Measurements from ENCODE around the gene LRP1B.

The LRP1B gene

DNA sequence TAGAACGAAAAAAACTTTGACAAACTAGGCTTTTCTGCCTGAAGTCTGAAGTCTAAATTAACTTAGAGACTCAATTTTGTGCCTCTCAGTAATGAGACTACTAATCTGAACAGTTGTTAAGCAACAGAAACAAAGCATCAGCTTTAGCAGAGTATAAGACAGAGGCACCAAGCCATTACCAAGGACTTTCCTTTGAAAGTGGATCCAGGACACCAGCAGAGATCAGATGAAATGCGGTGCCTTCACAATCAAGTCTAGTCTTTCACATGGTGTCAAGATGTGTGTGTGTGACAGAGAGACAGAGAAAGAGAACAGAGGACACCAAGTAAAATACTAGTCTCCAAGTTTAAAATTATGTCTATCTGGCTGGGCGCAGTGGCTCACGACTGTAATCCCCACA is 1502.9 kb downstream of the LRP1B start:
- no peak for TF ChIP-seq POLR2AphosphoS5 (IDR thresholded peaks at IDR 0.05; ENCODE audit: low read depth, low read length)
- no peak for TF ChIP-seq SIN3A (IDR thresholded peaks at IDR 0.05; ENCODE audit: borderline replicate concordance, insufficient read depth, low read length)

DNA sequence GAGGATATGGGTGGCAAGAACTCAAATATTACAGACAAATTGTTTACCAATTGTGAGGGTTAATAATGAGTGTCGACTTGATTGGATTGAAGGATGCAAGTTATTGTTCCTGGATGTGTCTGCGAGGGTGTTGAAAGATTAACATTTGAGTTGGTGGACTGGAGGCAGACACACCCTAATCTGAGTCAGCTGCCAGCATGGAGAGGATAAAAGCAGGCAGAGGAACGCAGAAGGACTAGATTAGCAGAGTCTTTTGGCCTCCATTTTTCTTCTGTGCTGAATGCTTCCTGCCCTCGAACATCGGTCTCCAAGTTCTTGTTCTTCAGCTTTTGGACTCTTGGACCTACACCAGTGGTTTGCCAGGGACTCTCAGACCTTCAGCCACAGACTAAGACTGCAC is 1503.7 kb downstream of the LRP1B start:
- TF ChIP-seq TAF1 (IDR thresholded peaks at IDR 0.05; ENCODE audit: borderline replicate concordance, insufficient read depth, low read length), result no peak
- TF ChIP-seq, protein P1, sequence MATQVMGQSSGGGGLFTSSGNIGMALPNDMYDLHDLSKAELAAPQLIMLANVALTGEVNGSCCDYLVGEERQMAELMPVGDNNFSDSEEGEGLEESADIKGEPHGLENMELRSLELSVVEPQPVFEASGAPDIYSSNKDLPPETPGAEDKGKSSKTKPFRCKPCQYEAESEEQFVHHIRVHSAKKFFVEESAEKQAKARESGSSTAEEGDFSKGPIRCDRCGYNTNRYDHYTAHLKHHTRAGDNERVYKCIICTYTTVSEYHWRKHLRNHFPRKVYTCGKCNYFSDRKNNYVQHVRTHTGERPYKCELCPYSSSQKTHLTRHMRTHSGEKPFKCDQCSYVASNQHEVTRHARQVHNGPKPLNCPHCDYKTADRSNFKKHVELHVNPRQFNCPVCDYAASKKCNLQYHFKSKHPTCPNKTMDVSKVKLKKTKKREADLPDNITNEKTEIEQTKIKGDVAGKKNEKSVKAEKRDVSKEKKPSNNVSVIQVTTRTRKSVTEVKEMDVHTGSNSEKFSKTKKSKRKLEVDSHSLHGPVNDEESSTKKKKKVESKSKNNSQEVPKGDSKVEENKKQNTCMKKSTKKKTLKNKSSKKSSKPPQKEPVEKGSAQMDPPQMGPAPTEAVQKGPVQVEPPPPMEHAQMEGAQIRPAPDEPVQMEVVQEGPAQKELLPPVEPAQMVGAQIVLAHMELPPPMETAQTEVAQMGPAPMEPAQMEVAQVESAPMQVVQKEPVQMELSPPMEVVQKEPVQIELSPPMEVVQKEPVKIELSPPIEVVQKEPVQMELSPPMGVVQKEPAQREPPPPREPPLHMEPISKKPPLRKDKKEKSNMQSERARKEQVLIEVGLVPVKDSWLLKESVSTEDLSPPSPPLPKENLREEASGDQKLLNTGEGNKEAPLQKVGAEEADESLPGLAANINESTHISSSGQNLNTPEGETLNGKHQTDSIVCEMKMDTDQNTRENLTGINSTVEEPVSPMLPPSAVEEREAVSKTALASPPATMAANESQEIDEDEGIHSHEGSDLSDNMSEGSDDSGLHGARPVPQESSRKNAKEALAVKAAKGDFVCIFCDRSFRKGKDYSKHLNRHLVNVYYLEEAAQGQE (IDR thresholded peaks at IDR 0.05; ENCODE audit: insufficient read depth in 1 of 2, low read depth in 2 of 2, low read length in 2 of 2), result no peak
- TF ChIP-seq POLR2AphosphoS5 (IDR thresholded peaks at IDR 0.05; ENCODE audit: low read depth, low read length), result no peak
- no peak for TF ChIP-seq FOXP2 (optimal IDR thresholded peaks at IDR 0.05; ENCODE audit: borderline replicate concordance, extremely low read depth, extremely low read length, insufficient read depth)
- no peak for TF ChIP-seq SIN3A (IDR thresholded peaks at IDR 0.05; ENCODE audit: borderline replicate concordance, insufficient read depth, low read length)

DNA sequence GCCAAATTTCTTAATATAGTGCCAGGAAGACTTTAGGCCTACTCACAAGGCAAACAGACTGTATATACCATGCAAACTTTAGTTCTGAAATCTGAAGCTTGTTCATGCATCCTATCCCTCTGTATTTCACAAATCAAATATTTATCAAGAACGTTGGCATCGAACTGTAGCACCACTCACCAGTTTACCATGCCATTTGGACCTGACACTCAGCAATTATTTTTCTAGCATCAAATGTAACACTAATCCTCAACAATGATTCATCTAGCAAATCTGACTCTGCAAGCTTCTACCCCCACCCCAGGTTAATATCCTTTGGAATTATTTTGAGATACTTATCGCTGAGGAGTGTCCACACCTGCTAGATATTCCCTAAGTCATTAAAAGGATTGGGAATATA is 1506.6 kb downstream of the LRP1B start:
- no peak for TF ChIP-seq FOXP2 (optimal IDR thresholded peaks at IDR 0.05; ENCODE audit: borderline replicate concordance, extremely low read depth, extremely low read length, insufficient read depth)
- TF ChIP-seq, protein P1 (IDR thresholded peaks at IDR 0.05; ENCODE audit: insufficient read depth in 1 of 2, low read depth in 2 of 2, low read length in 2 of 2), result no peak
- no peak for TF ChIP-seq POLR2AphosphoS5 (IDR thresholded peaks at IDR 0.05; ENCODE audit: low read depth, low read length)
- no peak for TF ChIP-seq TAF1 (IDR thresholded peaks at IDR 0.05; ENCODE audit: borderline replicate concordance, insufficient read depth, low read length)
- no peak for TF ChIP-seq SIN3A (IDR thresholded peaks at IDR 0.05; ENCODE audit: borderline replicate concordance, insufficient read depth, low read length)

DNA sequence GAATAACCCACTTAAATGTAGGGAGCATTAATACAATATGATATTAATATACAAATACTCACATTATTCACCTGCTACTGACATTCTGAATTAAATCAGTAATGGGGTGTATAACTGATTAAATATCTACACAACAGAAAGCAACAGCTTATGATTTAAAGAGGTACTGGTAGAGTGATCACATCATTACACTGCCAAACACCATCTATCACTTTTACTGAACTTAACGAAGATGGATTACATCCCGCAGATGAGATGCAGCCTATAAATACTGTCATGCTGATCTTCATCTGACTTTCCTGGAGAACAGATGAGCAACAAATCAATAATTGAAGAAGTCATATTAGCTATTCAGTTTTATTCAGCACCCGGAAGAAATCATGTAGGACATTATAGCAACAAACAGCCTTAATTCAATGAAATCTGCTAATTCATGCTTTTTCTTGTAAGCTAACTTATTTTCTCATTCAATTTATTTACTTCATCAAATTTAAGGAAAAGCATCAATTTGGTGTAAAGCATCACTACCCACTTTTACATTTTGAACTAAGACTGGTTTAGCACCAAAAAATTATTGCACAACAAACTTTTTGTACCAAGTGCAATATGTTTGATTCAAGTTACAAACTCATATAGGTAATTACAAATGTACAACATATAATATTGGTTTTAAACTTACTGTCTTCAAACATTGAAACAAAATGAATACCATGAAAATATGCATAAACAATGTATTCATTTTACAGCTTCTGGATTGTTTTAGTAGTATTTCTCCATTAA is 1509.0 kb downstream of the LRP1B start:
- TF ChIP-seq TAF1 (IDR thresholded peaks at IDR 0.05; ENCODE audit: borderline replicate concordance, insufficient read depth, low read length) (no peak), FOXP2 (optimal IDR thresholded peaks at IDR 0.05; ENCODE audit: borderline replicate concordance, extremely low read depth, extremely low read length, insufficient read depth) (no peak), POLR2AphosphoS5 (IDR thresholded peaks at IDR 0.05; ENCODE audit: low read depth, low read length) (no peak), SIN3A (IDR thresholded peaks at IDR 0.05; ENCODE audit: borderline replicate concordance, insufficient read depth, low read length) (no peak)
- TF ChIP-seq, protein P1 (IDR thresholded peaks at IDR 0.05; ENCODE audit: insufficient read depth in 1 of 2, low read depth in 2 of 2, low read length in 2 of 2), result no peak

DNA sequence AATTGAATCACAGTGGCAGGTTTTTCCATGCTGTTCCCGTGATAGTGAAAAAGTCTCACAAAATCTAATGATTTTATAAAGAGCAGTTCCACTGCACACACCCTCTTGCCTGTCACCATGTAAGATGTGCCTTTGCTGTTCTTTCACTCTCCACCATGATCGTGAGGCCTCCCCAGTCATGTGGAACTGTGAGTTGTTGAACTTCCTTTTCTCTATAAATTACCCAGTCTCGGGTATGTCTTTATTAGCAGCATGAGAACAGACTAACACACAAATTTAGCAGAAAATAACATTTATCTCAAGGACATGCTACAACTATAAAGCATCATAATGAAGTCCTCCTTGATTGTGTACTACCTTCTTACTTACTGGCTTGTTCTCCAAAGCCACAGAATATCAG is 1526.0 kb downstream of the LRP1B start:
- TF ChIP-seq SIN3A (IDR thresholded peaks at IDR 0.05; ENCODE audit: borderline replicate concordance, insufficient read depth, low read length) (no peak), FOXP2 (optimal IDR thresholded peaks at IDR 0.05; ENCODE audit: borderline replicate concordance, extremely low read depth, extremely low read length, insufficient read depth) (no peak), POLR2AphosphoS5 (IDR thresholded peaks at IDR 0.05; ENCODE audit: low read depth, low read length) (no peak), TAF1 (IDR thresholded peaks at IDR 0.05; ENCODE audit: borderline replicate concordance, insufficient read depth, low read length) (no peak)
- TF ChIP-seq, protein P1 (IDR thresholded peaks at IDR 0.05; ENCODE audit: insufficient read depth in 1 of 2, low read depth in 2 of 2, low read length in 2 of 2), result no peak

Measured in PFSK-1 (cell line).